H9 (cell line): ENCODE data around the gene CTNS. TPM values are rescaled to one million over a fixed set of nuclear protein-coding genes. Genes with fewer than 3 reads are reported as not detected.

Experiments used
- DNase-seq: peaks from one replicate; pipeline ENCODE4 v3.0.0-alpha.2; 2017
- H2AFZ ChIP-seq: one replicate; pipeline ENCODE4 v1.6.1; 2013; ENCODE audit warnings: mild to moderate bottlenecking, low read length, control low read depth, moderate library complexity
- H2AK5ac ChIP-seq: 2 replicates; pipeline ENCODE4 v1.6.1; 2013; ENCODE audit warnings: low read length, control low read depth, mixed read lengths; ENCODE audit not compliant: insufficient read length
- H2BK120ac ChIP-seq: one replicate; pipeline ENCODE4 v1.6.1; 2013; ENCODE audit warnings: low read depth, mild to moderate bottlenecking, low read length, control low read depth, inconsistent platforms; ENCODE audit not compliant: poor library complexity, severe bottlenecking
- H2BK12ac ChIP-seq: 2 replicates; pipeline ENCODE4 v1.6.1; 2013; ENCODE audit warnings: low read length, control low read depth, mixed read lengths, low read depth; ENCODE audit not compliant: insufficient read length
- H2BK15ac ChIP-seq: 2 replicates; pipeline ENCODE4 v1.6.1; 2013; ENCODE audit warnings: low read depth, low read length, control low read depth
- H2BK20ac ChIP-seq: one replicate; pipeline ENCODE4 v1.6.1; 2013; ENCODE audit warnings: low read depth, mild to moderate bottlenecking, low read length, control low read depth, inconsistent platforms; ENCODE audit not compliant: poor library complexity, severe bottlenecking
- H2BK5ac ChIP-seq: 2 replicates; pipeline ENCODE4 v1.6.1; 2013; ENCODE audit warnings: low read length, control low read depth, mixed read lengths; ENCODE audit not compliant: insufficient read length
- H3K14ac ChIP-seq: 2 replicates; pipeline ENCODE4 v1.6.1; 2013; ENCODE audit warnings: low read length, control low read depth; ENCODE audit not compliant: insufficient read depth
- H3K18ac ChIP-seq: 2 replicates; pipeline ENCODE4 v1.6.1; 2013; ENCODE audit warnings: low read depth, mild to moderate bottlenecking, mixed read lengths, low read length, control low read depth; ENCODE audit not compliant: insufficient read length
- H3K23ac ChIP-seq: 2 replicates; pipeline ENCODE4 v1.6.1; 2013; ENCODE audit warnings: low read length, control low read depth, mixed read lengths, low read depth; ENCODE audit not compliant: insufficient read length
- H3K23me2 ChIP-seq: 2 replicates; pipeline ENCODE4 v1.6.1; 2013; ENCODE audit warnings: low read depth, mild to moderate bottlenecking, mixed read lengths, low read length, control low read depth; ENCODE audit not compliant: insufficient read length, poor library complexity, severe bottlenecking
- H3K27ac ChIP-seq: 2 replicates; pipeline ENCODE4 v1.5.1; 2013; ENCODE audit warnings: low read length, control low read depth, mixed read lengths, low read depth; ENCODE audit not compliant: insufficient read length
- H3K27me3 ChIP-seq: 2 replicates; pipeline ENCODE4 v1.6.1; 2013; ENCODE audit warnings: low read length, control low read depth, inconsistent platforms; ENCODE audit not compliant: insufficient read depth
- H3K4ac ChIP-seq: 2 replicates; pipeline ENCODE4 v1.6.1; 2013; ENCODE audit warnings: low read depth, mild to moderate bottlenecking, control low read depth, inconsistent platforms, low read length, moderate library complexity
- H3K4me1 ChIP-seq: 2 replicates; pipeline ENCODE4 v1.6.1; 2013; ENCODE audit warnings: low read length, control low read depth, inconsistent platforms; ENCODE audit not compliant: insufficient read depth
- H3K4me2 ChIP-seq: 2 replicates; pipeline ENCODE4 v1.6.1; 2013; ENCODE audit warnings: low read length, control low read depth, mixed read lengths; ENCODE audit not compliant: insufficient read length, insufficient read depth
- H3K56ac ChIP-seq: 2 replicates; pipeline ENCODE4 v1.6.1; 2013; ENCODE audit warnings: low read depth, mild to moderate bottlenecking, mixed read lengths, low read length, control low read depth; ENCODE audit not compliant: insufficient read length
- H3K79me1 ChIP-seq: 2 replicates; pipeline ENCODE4 v1.6.1; 2013; ENCODE audit warnings: low read depth, mild to moderate bottlenecking, moderate library complexity, low read length, control low read depth, inconsistent platforms; ENCODE audit not compliant: insufficient read depth, poor library complexity, severe bottlenecking
- H3K79me2 ChIP-seq: 2 replicates; pipeline ENCODE4 v1.6.1; 2013; ENCODE audit warnings: low read length, control low read depth, inconsistent platforms; ENCODE audit not compliant: insufficient read depth
- H3K9ac ChIP-seq: 2 replicates; pipeline ENCODE4 v1.6.1; 2013; ENCODE audit warnings: low read length, control low read depth, mixed read lengths; ENCODE audit not compliant: insufficient read length; ENCODE audit errors: extremely low read depth
- H3K9me3 ChIP-seq: one replicate; pipeline ENCODE4 v1.6.1; 2013; ENCODE audit warnings: low read depth, low read length, inconsistent platforms; ENCODE audit not compliant: control insufficient read depth
- H3T11ph ChIP-seq: one replicate; pipeline ENCODE4 v1.6.1; 2013; ENCODE audit warnings: mild to moderate bottlenecking, low read length, control low read depth, inconsistent platforms
- H4K20me1 ChIP-seq: one replicate; pipeline ENCODE4 v1.6.1; 2013; ENCODE audit not compliant: control insufficient read depth, insufficient read length, insufficient read depth
- H4K5ac ChIP-seq: 2 replicates; pipeline ENCODE4 v1.6.1; 2013; ENCODE audit warnings: low read depth, mild to moderate bottlenecking, mixed read lengths, low read length, control low read depth; ENCODE audit not compliant: insufficient read length
- H4K8ac ChIP-seq: replicated peaks from 2 replicates; pipeline ENCODE4 v1.6.1; 2013; ENCODE audit warnings: low read length, control low read depth, mixed read lengths, low read depth; ENCODE audit not compliant: insufficient read length
- H4K91ac ChIP-seq: 2 replicates; pipeline ENCODE4 v1.6.1; 2013; ENCODE audit warnings: low read depth, mild to moderate bottlenecking, moderate library complexity, mixed read lengths, low read length, control low read depth; ENCODE audit not compliant: insufficient read length
- H3K27ac Mint-ChIP-seq, 3 experiments: 2 replicates in 2 of 3; 3 replicates in 1 of 3; pipeline ENCODE4 v1.8.0; 2020 to 2021; ENCODE audit warnings: mixed read lengths in 3 of 3, mild to moderate bottlenecking in 1 of 3, moderate library complexity in 1 of 3
- H3K27me3 Mint-ChIP-seq: 2 replicates; pipeline ENCODE4 v1.8.0; 2021; ENCODE audit warnings: low read depth, mild to moderate bottlenecking, moderate library complexity, mixed read lengths
- H3K36me3 Mint-ChIP-seq, 3 experiments: 2 replicates in 2 of 3; 3 replicates in 1 of 3; pipeline ENCODE4 v1.8.0; 2020 to 2021; ENCODE audit warnings: low read depth in 3 of 3, mixed read lengths in 3 of 3; ENCODE audit not compliant: insufficient read depth in 1 of 3
- H3K4me1 Mint-ChIP-seq, 2 experiments: 2 replicates each; pipeline ENCODE4 v1.8.0; 2020; ENCODE audit warnings: mixed read lengths in 2 of 2
- H3K4me3 Mint-ChIP-seq, 2 experiments: 2 replicates in 1 of 2; 3 replicates in 1 of 2; pipeline ENCODE4 v1.8.0; 2020 to 2021; ENCODE audit warnings: mild to moderate bottlenecking in 2 of 2, mixed read lengths in 2 of 2, moderate library complexity in 1 of 2
- H3K9me3 Mint-ChIP-seq, 2 experiments: 2 replicates in 1 of 2; 3 replicates in 1 of 2; pipeline ENCODE4 v1.8.0; 2020; ENCODE audit warnings: mild to moderate bottlenecking in 2 of 2, mixed read lengths in 2 of 2, moderate library complexity in 1 of 2
- CTCF ChIP-seq: fragments of 200-600 bp; sonication (generic); conservative IDR thresholded peaks from 3 replicates; pipeline ENCODE4 v1.8.0; 2021; ENCODE audit warnings: antibody characterized with exemption, mild to moderate bottlenecking
- WGBS: extraction: QIAGEN DNeasy Blood & Tissue Kit; methylation state at CpG from one replicate; pipeline ENCODE4 v1.1.7; 2013; ENCODE audit warnings: missing lambda C conversion rate, low lambda C conversion rate, mixed read lengths; ENCODE audit not compliant: insufficient read length; ENCODE audit errors: extremely low coverage; 5-methylcytosine and 5-hydroxymethylcytosine counted together
- total RNA-seq: library from RNA; stranded (reverse); gene quantifications from 2 replicates; pipeline ENCODE4 v1.2.1, GENCODE V29; 2021

Gene CTNS
- total RNA-seq, 1 experiment from 2014 or later: 12.8 TPM

GRCh38 chr17:3632287-3632686 is 4.3 kb upstream of the CTNS start:
- Mint-ChIP-seq H3K9me3 (no peaks in the 10 kb centered on the region), H3K27me3 (no peaks in the 10 kb centered on the region), H3K27ac (no peak overlapping the region; a peak in 1 of 7 replicates), H3K36me3 (peaks cover 20 to 42% (median 42%) of the 10 kb centered on the region in 3 experiments; a peak in 6 of 7 replicates), H3K4me3 (no peak overlapping the region; a peak in 1 of 5 replicates), H3K4me1 (peaks cover 8 to 9% of the 10 kb centered on the region in 2 experiments)
- no peak overlapping the region for H2BK15ac ChIP-seq
- H4K20me1 ChIP-seq: no peaks in the 10 kb centered on the region
- H3K14ac ChIP-seq: no peak overlapping the region; the same call in 1 of the 2 replicates
- TF ChIP-seq CTCF: no peak
- no peak overlapping the region for H4K8ac ChIP-seq
- no peak overlapping the region for H3K18ac ChIP-seq
- H3K4me2 ChIP-seq: no peak overlapping the region
- no peak overlapping the region for H3K4ac ChIP-seq
- H2BK5ac ChIP-seq: no peak overlapping the region
- peaks cover 7% of the 10 kb centered on the region; the same call in 1 of the 2 replicates for H3K79me2 ChIP-seq
- no peak overlapping the region for H2BK120ac ChIP-seq
- no peaks in the 10 kb centered on the region for H3K4me1 ChIP-seq
- no peak overlapping the region for H3K56ac ChIP-seq
- no peak overlapping the region for H4K91ac ChIP-seq
- H3K27me3 ChIP-seq: no peaks in the 10 kb centered on the region
- H2BK12ac ChIP-seq: no peak overlapping the region
- H3K9me3 ChIP-seq: no peaks in the 10 kb centered on the region
- H2BK20ac ChIP-seq: no peak overlapping the region
- no peak overlapping the region for H3T11ph ChIP-seq
- no peak overlapping the region for H4K5ac ChIP-seq
- no peak overlapping the region for H2AK5ac ChIP-seq
- no peak overlapping the region for H3K27ac ChIP-seq
- peaks cover 10% of the 10 kb centered on the region for H3K23me2 ChIP-seq
- H3K9ac ChIP-seq: no peak overlapping the region
- H3K23ac ChIP-seq: no peak overlapping the region
- no peak for DNase-seq
- WGBS: no CpG with 5 or more reads among the region's 7 CpGs
- peaks cover 9% of the 10 kb centered on the region for H3K79me1 ChIP-seq
- no peak overlapping the region for H2AFZ ChIP-seq
